ENCODE results near the gene MSI2.

The MSI2 gene

DNA sequence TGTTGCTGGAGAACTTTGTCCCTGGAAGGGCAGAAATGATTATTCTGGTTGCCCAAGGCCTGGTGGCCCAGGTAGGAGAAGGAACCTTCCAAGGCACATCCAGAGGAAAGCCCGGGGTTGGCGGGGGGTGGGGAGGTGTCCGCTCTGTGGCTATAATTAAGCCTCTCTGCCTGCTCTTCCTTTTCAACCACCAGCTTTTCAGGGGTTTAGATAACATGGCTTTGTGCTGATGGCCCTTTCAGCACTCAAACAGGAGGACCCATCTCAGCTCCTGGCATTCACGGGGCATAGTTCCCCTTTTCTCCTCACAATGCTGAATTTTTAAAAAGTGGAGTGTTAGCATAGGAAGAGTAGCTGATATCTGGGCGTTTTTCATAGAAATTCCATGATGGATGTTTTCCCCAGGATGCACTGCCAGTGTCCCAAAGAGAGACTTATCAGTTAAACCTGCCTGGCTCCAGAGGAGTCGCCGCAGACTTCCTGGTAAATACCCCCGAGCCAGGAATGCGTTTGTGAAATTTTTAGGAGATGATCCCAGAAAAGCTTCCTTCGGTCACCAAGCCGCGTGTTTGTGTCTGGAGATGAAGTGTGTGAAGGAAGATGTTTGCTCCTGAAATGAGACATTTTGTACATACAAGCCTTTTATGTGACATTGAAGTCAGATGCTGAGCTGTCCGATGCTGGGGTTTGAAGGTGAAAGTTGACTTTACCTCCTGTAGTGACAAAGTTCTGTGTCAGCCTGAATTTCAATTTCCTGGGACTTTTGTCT is 188.5 kb downstream of the MSI2 start:
- no peak for DNase-seq

DNA sequence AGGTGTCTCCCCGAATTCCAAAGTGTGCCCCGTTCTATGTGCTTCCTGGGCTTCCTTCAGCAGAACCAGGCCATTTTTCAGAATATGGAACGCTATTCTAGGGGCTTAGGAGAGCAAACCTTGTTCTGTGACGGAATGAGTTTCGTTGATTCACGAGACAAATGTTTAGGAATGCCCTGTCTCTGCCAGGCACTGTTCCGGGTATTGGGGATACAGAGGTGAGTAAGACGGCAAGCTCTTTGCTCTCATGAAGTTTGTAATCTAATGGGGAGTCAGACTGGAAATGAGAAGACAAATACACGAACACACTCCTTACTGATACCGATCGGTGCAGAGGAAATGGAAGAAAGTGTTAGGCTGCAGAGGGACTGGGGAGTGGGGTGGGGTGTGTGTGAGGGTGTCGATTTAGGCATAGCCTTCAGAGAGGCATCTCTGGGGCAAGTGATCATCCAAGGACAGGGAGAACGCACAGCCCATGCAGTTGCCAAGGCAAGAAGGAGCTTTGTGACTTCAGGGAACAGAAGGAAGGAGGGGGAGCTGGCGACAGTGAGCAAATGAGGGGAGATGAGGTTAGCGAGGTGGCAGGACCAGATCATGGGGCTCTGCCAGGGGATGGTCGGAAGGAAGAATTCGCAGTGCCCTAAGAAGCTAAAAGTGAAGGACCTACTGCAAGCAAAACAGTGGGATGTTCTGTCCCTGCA is 189.6 kb downstream of the MSI2 start:
- no peak for DNase-seq

DNA sequence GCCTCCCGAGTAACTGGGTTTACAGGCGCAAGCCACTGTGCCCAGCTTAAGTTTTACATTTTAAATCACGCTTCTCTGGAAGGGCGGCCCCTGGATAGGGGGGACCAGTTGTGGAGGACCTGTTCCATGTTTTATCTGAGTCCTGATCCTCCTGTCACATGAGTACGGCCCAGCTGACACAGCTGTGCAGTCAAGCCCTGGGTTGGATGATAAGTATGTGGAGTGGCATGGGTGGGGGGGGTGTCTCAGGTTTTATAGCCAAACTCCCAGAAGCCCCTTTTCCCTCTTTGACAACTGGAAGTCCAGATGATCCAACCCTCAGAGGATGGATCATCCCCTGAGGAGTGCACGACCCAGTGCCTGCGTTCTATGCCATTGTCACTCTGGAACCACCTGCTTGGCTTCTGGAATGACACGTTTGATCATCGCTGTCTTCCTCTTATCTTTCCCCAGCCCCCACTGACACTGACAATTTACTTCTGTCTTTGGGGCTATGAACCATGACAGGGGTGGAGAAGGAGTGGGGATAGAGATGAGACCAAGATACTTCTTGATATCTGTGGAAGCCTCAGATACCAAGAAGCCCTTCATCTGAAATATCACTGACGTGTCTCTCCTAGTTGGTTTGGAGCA is 191.2 kb downstream of the MSI2 start:
- DNase-seq = no peak

DNA sequence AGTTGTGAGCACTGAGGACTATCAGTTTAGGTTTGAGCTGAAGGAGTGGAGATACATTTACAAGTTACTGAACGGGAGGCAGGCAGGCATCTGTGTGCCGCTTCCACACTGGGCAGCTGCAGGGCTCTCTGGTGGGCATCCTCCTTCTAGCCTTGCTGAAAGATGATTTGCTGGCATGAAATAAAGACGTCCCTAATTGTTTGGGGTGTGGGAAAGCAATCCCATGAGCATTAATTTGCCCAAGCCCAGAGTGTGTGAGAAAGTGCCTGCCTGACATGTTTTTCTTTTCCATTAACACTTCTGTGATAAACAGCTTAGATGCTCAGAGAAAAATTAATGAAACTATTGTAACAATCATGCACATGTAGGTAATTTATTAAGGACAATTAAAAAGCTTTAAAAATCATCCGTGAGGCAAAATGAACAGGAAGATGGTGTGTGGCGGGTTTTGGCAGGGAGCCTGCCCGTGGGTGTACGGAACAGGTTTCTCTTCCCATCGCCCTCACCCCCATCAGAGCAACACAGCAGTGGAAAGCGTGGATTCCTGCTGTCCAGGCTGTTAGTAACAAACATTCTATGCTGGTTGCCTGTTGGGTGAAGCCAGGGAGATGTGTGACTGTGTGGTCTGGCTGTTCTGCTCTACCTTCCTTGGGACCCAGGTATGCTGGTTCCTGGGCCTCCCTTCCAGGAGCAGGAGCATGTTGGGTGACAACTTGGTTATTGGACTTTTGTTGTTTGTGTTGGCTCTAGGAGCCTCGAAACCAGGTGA is 191.9 kb downstream of the MSI2 start:
- no peak for DNase-seq

DNA sequence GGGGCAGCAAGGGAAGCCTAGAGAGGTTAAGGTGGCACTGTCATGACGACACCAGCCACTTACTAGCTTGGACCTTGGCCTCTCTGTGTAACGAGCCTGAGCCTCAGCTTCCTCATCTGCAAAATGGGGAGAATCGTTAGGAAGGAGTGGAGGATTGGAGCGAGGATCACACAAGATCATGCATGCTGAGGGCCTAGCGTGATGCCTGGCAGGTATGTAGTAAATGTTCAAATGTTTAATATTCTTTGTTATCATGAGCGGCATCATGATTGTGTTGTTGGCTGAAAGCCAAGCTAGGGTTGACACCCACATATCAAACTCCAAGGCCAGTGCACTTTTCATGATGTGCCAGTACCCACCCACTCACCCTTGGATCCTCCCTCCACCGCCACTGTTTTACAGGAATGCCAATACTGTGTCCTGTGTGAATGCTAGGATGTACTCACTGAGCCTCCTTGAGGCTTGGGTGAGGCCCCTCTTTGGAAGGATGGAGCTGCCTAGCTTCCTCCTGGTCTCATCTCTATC is 192.5 kb downstream of the MSI2 start:
- DNase-seq = no peak

DNA sequence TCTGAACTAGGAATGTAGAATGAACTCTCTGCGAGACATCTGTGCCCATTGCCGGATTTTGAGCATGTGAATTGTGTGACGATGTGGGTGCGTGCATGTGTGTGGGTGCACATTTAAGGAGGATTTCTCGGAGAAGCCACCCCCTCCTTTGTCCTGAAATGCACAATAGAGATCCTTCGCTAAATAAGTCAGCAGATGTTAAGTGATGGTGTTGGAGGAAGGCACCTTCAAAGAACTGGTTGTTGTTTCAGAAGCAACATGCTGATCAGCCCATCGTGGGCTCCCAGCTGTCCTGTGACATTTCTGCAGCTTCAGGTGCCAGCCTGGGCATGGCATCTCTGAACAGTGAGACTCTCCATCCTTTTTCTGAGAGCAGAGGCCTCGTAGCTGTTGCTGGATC is 194.9 kb downstream of the MSI2 start:
- no peak for DNase-seq

DNA sequence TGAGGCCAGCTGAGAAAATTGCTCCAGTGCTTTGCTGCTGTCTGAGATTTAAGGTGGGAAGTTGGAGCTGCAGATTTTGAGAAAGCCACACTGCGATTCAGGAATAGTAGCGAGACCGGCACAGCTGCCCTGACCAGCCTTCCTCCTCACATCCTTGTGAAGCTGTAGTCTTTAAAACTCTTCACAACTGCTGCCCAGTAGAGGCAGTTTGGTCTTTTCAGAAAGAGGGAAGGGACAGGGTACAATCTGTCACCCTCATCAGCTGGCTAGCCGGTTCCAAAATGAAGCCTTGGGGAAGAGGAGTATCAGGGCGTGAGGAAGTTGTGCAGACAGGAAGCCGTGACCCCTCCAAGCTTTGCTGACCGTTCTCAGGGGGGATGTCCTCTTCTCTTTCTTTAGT is 195.3 kb downstream of the MSI2 start:
- no peak for DNase-seq

DNA sequence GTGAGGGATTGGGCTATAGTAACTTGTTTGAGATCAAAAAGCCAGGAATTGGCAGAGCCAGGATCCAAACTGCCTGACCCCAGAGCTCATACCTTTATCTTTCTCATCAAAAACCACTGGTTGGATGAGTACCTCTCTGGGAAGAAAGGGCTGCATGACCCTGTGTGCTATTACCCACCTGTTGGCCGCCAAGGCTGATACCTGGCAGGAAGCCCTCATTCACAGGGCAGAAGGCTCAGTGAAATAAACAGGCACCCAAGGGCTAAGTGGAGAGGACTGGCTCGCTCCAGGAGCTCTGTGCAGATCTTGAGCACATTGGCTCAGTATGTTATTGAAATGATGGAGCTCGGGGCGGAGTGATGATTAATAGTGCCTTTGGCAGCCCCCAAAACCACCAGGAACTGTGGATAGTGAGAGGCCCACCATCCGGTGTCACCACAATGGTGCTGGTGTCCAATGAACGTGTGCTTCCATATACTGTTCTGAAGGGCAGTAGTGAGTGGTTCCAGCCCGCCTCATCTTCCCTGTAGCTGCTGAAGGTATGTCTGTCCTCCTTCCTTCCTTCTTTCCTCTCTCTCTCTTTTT is 197.6 kb downstream of the MSI2 start:
- DNase-seq = no peak

DNA sequence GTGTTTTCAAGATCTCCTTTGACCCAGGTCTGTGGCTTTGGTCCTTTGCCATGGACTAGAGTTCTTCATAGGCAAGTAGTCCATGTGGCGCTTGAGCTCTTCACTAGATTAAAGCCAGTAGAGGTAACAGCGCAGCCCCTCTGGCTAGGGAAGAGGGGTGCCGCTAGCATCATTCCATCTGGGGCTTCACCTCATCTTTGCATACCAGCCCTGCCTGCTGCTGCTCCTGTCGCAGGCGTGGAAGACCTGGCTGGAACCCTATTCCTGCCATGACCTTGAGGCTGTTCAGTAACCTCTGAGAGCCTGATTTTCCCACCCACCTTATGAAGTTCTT is 198.4 kb downstream of the MSI2 start:
- no peak for DNase-seq

DNA sequence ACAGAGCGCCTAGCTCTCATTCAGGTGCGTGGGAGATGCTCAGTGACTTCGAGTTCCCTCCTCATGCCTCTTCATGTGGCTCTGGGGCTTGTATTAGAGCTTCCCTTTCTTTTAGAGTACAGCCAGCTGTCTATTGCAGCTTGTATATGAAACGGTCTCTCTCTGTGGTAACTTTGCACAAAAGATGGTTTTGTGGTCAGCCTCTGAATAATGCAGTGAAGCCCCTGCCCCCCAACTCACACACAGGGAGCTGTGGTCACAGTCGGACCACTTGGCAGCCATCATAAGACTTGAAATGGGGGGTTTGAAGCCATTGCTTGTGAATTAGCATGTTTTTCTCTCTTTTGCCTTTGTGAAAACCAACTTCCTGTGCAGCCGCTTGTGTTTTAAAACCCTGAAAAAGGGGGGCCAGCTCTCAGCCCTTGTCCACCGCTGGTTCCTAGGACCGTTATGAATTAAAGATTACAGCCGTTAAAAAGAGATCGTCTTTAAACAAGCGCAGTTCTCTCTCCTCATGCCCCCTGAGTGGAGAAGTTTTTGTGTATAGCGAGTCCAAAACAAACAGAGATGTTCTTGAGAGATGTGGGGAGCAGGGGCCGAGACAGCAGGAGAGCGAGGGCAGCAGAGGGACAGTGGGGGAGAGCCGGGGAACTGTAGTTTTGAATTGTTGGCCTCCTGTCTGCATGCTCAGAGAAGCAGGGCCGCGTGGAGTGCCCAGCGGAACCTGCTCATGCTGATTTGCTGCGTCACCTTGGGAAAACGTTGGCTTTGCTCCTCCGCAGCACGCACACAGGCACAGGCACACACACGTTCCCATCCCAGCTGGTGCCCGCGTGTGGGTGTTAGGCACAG is 199.0 kb downstream of the MSI2 start:
- no peak for DNase-seq

DNA sequence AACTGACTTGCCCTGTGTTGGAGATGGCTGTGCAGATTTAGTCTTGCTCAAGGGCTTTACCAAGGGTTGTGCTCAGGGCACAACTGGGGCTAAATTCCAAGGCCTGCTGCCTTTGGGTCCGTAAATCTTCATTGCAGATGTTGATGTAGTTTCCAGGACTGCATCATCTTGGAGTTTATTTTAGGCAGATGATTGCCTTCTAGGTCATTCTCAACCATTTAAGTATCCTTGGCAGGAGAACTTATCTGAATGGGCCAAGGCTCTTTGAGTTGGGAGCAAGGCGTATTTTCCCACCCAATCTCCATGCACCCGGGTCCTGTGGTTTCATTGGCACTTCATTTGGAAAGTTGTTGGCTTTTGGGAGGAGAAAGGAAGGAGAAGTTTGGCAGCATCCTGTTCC is 200.3 kb downstream of the MSI2 start:
- DNase-seq = no peak

DNA sequence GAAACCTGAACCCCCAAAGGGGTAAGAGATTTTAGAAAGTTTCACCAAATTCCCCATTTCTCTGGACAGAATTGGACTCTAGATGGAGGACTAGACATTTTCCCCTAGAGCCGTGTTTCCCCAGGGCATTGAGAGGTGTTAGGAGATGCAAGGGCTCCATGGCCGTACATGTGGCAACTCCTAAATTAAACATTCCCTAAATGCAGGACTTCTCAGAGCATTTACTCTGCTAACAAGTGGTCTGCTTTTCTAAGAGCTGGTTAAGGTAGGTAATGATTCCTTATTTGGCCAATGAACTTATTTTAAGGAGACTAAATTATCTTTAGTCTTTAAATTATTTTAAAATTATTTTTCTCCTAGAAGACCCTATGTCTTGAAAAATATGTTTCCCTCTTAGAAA is 200.9 kb downstream of the MSI2 start:
- no peak for DNase-seq

DNA sequence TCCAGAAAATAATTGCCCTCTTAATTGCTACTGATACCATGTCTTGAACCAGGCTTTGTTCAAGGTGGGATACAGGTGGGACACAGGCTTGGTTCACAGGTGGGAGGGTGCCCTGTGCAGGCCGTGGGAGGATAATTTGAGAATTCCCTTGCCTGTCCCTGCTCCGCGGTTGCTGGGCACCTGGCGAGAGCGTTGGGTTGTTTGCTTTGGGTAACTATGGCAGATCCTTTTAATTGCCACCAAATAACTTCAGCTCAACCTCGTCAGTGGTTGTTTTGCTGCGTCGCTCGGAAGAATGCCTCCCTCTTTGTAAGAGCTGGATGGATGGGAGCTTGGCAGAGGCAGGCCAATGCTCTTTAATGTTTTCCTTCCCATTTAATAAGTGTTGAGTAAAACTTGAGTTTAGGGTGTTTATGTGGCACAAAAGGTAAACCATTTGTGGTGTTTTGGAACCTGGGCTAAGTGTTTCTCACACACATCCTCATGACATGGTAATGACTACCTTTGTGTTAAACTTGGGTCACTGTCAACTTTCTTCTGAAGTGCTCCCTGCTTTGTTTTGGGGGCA is 202.5 kb downstream of the MSI2 start:
- peak; percentile 7 for DNase-seq

DNA sequence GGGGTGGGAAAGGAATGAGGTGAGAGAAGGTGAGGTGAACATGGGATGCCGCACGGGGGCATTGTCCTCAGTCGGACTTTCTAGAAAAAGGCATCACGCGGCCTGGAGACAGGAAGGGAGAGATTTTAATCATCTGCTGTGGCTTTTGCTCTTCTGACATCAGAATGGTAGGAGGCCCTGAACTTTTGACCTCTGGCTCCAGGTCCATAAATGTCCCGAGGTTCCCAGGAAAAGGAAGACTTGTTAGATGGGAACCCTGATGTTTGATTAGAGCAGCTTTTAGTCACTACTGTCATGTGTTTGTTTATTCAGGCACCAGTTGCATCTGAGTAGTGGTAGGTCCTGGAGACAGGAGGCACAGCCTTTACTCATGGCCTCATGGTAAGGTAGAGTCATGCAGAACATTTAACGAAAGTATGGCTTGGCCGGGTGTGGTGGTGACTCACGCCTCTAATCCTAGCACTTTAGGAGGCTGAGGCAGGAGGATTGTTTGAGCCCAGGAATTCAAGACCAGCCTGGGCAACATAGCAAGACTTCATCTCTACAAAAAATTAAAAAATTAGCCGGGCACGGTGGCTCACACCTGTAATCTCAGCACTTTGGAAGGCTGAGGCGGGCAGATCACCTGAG is 203.1 kb downstream of the MSI2 start:
- no peak for DNase-seq

DNA sequence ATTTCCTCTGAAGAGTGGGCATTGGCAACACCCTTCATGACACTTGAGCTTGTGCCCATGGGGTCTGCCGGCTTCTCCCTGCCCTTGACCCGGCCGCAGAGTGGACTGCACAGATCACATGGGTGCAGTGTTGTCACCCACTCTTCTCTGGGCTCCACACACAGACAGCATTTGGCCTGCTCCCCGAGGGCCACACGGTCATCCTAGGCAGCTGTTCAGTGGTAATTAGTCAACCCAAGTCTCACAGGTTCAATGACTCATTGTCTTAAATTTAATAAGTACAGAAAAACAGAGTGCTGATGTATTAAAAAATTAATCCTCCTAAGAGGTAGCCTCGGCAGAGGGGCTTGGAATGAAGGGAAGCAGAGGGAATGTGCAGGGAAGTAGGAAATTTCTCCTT is 204.8 kb downstream of the MSI2 start:
- no peak for DNase-seq

DNA sequence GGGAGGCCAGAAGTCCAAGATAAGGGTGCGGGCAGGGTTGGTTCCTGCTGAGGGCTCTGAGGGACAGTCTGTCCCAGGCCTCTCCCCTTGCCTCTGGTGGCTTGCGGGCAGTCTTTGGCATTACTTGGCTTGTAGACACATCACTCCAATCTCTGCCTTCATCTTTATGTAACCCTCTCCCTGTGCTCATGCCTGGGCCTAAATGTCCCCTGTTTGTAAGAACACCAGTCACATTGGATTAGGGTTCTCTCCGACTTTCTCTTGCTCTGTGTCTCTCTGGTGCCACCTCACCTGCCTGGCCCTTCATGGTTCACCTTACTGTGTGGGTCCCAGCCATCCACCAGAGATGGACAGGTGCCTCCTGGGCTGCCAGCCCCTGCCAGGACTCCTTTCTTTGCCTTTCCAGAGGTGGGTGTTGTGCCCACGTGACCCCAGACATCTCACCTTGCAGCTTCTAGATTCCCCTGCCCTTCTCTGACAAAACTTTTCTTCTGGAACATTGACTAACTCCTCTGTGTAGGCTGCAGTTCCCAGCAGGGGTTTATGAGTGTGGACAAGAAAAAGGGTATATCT is 205.8 kb downstream of the MSI2 start:
- no peak for DNase-seq

DNA sequence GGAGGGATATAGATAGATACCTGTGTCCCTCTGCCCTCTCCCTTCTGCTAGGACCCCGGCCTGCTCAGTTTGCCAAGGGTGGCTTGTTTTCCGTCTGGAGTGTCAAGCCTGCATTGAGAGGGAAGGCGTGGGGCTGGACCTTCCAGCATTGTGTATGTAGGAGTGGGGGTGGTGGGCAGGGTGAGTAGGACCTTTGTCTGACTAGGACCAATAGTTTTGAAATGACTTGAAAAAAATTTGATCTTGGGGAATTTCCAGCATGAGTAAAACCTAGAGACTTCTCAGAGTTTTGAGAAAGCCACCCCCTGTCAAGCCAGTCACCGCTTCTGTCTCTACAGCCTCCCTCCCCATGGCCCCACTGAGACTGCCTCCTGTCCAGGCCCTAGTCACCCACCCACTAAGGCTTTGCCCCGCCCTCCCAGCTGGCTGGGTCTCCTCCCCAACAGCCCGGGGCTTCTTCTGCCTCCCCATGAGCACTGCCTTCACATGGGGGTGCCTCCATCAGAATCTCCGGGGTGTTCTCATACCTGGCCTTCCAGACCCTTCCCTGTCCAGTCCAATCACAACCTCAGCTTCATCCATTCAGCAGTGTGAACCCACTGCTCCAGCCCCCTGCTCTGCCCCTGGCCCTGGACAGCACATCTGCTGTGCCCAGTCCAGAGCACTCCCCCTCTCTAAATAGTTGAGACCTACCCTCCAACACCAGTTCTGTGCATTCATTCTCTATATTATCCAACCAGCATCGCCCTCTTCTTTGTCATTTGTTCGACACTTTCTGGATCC is 207.0 kb downstream of the MSI2 start:
- DNase-seq = no peak

DNA sequence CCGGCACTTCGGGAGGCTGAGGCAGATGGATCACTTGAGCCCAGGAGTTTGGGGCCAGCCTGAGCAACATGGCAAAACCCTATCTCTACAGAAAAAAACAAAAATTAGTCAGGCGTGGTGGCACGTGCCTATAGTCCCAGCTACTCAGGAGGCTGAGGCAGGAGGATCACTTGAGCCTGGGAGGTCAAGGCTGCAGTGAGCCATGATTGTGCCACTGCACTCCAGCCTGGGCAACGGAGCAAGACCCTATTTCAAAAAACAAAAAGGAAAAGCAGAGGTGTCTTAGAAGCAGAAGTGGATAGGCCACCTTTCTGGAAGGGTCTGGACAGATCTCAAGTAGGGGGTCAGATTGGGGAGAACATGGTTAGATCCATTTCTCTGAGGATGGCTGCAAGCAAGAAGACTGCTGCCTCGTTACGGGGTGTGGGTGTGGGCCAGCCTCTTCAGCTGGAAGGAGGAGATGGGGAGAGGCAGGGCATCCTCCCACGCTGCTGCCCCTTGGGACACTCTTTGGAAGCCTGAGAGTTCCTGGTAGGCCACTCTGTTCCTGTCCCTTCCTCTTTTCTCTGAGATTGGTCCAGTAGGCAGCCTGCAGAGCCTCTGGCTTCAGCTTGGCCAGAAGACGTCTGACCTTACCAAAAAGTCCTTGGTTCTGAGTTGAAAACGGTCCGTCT is 208.0 kb downstream of the MSI2 start:
- DNase-seq = no peak

DNA sequence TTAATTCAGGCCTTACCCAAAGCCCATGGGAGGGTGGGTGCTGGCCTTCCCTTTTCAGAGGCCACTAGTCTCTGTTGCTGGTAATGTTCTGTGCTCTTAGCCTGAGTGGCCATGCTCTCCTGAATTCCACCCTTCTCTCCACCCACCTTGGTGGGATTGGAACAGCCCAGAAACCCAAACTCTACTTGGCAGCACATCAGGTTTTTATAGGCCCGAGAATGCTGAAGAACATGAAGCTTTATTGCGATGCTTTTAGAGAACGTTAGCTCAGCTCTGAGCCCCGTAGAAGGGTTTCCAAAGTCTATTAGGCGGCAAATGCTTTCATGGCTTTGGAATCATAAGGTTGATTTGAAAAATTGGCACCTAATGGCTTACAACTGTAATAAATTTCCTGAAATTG is 209.3 kb downstream of the MSI2 start:
- peak; percentile 80 for DNase-seq

Measured in DMS79 treated with DMSO at 0.1 percent for 48 hours (cell line).